A549 (cell line): ENCODE results near the gene OGFR. TPM values are rescaled to one million over a fixed set of nuclear protein-coding genes. Genes with fewer than 3 reads are reported as not detected.

ENCODE experiments used
- ATAC-seq, 2 experiments: fragments of 200-7000 bp in 1 of 2; fragments of >200 bp in 1 of 2; cut with Nextera tagmentation in 1 of 2; cut with Tn5 transposase in 1 of 2; 3 replicates each; pipeline versions ENCODE4 v1.8.0 to v1.9.1; 2018 to 2020; ENCODE audit warnings: mild to moderate bottlenecking in 1 of 2, moderate library complexity in 1 of 2
- CTCF ChIA-PET: fragments of 300-600 bp; sonication (Branson Sonifier 250); formaldehyde crosslinking; extraction: SDS; loops from one replicate; lab custom pipeline; 2021; ENCODE audit warnings: antibody characterized with exemption, inconsistent platforms; lab: Yijun Ruan, JAX
- POLR2A ChIA-PET: fragments of 350-600 bp; formaldehyde crosslinking; extraction: SDS; loops from one replicate; lab custom pipeline; 2021; ENCODE audit warnings: antibody characterized with exemption, inconsistent platforms; lab: Yijun Ruan, JAX
- DNase-seq, 2 experiments: peaks; one replicate each; pipeline versions ENCODE4 v3.0.0 to v3.0.0-alpha.2; 2011 to 2016; ENCODE audit warnings: low read depth in 1 of 2, low spot score in 1 of 2
- FAIRE-seq: peaks from 2 replicates; lab custom pipeline; 2011; peaks lifted over from hg19 to GRCh38; lab: Jason Lieb, UNC
- H3K27ac ChIP-seq, 2 experiments: fragments of >200 bp; sonication (Bioruptor Twin); formaldehyde crosslinking; 3 replicates each; pipeline ENCODE4 v1.5.1; 2016 to 2017
- H3K4me1 ChIP-seq: fragments of >200 bp; sonication (Bioruptor Twin); formaldehyde crosslinking; 3 replicates; pipeline ENCODE4 v1.6.1; 2016
- H3K4me2 ChIP-seq: fragments of >200 bp; sonication (Bioruptor Twin); formaldehyde crosslinking; 3 replicates; pipeline ENCODE4 v1.6.1; 2016
- H3K4me3 ChIP-seq: fragments of >200 bp; sonication (Bioruptor Twin); formaldehyde crosslinking; 3 replicates; pipeline ENCODE4 v1.5.1; 2016
- H3K9me3 ChIP-seq: fragments of >200 bp; sonication (Bioruptor Twin); formaldehyde crosslinking; 3 replicates; pipeline ENCODE4 v1.6.1; 2016
- ATOH8 ChIP-seq: fragments of 250-450 bp; sonication (Bioruptor Pico); IDR thresholded peaks from 2 replicates; pipeline ENCODE4 v1.5.0; 2020; ENCODE audit warnings: low read depth, mild to moderate bottlenecking, moderate library complexity
- BHLHE40 ChIP-seq: IDR thresholded peaks from 2 replicates; pipeline ENCODE4 v1.6.1; 2012; ENCODE audit warnings: low read depth, low read length, inconsistent platforms
- CHD4 ChIP-seq: fragments of 200-600 bp; sonication (generic); IDR thresholded peaks from 2 replicates; pipeline ENCODE4 v1.6.1; 2016; ENCODE audit warnings: antibody characterized with exemption, mild to moderate bottlenecking, borderline replicate concordance
- EHMT2 ChIP-seq: fragments of 200-600 bp; sonication (generic); IDR thresholded peaks from 2 replicates; pipeline ENCODE4 v1.6.1; 2016; ENCODE audit warnings: antibody characterized with exemption, low read depth, mild to moderate bottlenecking, moderate library complexity
- ELK1 ChIP-seq: fragments of 150-350 bp; IDR thresholded peaks from 2 replicates; pipeline ENCODE4 v1.6.1; 2014; ENCODE audit warnings: low read depth, mild to moderate bottlenecking, low read length
- HDAC2 ChIP-seq: fragments of 200-600 bp; sonication (generic); IDR thresholded peaks from 2 replicates; pipeline ENCODE4 v1.6.1; 2016
- HMGXB4 ChIP-seq: fragments of 250-450 bp; sonication (Bioruptor Pico); IDR thresholded peaks from 2 replicates; pipeline ENCODE4 v1.5.0; 2021; ENCODE audit warnings: mild to moderate bottlenecking, moderate library complexity, borderline replicate concordance
- JUN ChIP-seq, 2 experiments: fragments of >200 bp; sonication (Bioruptor Twin); formaldehyde crosslinking; IDR thresholded peaks; 2 replicates in 1 of 2; 3 replicates in 1 of 2; pipeline ENCODE4 v1.6.1; 2016 to 2017
- JUNB ChIP-seq: fragments of >200 bp; sonication (Bioruptor Twin); formaldehyde crosslinking; IDR thresholded peaks from 2 replicates; pipeline ENCODE4 v1.6.1; 2016
- KDM5A ChIP-seq: fragments of 200-600 bp; sonication (generic); IDR thresholded peaks from 2 replicates; pipeline ENCODE4 v1.6.1; 2016; ENCODE audit warnings: antibody characterized with exemption, mild to moderate bottlenecking
- MYC ChIP-seq: IDR thresholded peaks from 2 replicates; pipeline ENCODE4 v1.6.1; 2012; ENCODE audit warnings: mild to moderate bottlenecking, inconsistent platforms, low read length, improper control_type of control experiment, borderline replicate concordance
- POLR2AphosphoS2 ChIP-seq: conservative IDR thresholded peaks from 2 replicates; pipeline ENCODE4 v1.6.1; 2012; ENCODE audit warnings: low read length, improper control_type of control experiment, inconsistent platforms
- RARB ChIP-seq: fragments of 250-450 bp; sonication (Bioruptor Pico); IDR thresholded peaks from 2 replicates; pipeline ENCODE4 v1.8.0; 2021; ENCODE audit warnings: mild to moderate bottlenecking, moderate library complexity
- SMC3 ChIP-seq: fragments of >200 bp; sonication (Bioruptor Twin); formaldehyde crosslinking; IDR thresholded peaks from 3 replicates; pipeline ENCODE4 v1.6.1; 2018; ENCODE audit warnings: inconsistent platforms
- TP53 ChIP-seq: fragments of 250-450 bp; sonication (Bioruptor Pico); IDR thresholded peaks from 2 replicates; pipeline ENCODE4 v1.5.0; 2021; ENCODE audit warnings: mild to moderate bottlenecking, moderate library complexity
- USF2 ChIP-seq: fragments of 450-650 bp; IDR thresholded peaks from 2 replicates; pipeline ENCODE4 v1.6.1; 2014; ENCODE audit warnings: antibody characterized with exemption
- WGBS: methylation state at CpG from one replicate; pipeline ENCODE4 v1.1.6; 2017; ENCODE audit errors: missing lambda C conversion rate; 5-methylcytosine and 5-hydroxymethylcytosine counted together
- polyA plus RNA-seq, 4 experiments: library from polyadenylated mRNA; depleted of rRNA in 3 of 4; stranded (reverse); fragments of >200 nt; fragmentation: RNase III in 1 of 4; extraction: RNeasy Plus Mini Kit Qiagen cat#74134 plus additional on column Dnase treatment in 1 of 4; gene quantifications; 2 replicates in 3 of 4; 3 replicates in 1 of 4; pipeline ENCODE4 v1.2.3, GENCODE V29; 2011 to 2017

The OGFR gene
- polyA plus RNA-seq, 2 of the 4 experiments (the other 2 are of a cell fraction): 15.9 to 35.6 TPM

- Histone ChIP-seq H3K4me1 (peaks cover 44% of the 10 kb centered on the region), H3K4me2 (peak overlapping the region; percentile 78), H3K9me3 (no peaks in the 10 kb centered on the region), H3K4me3 (peak overlapping the region; percentile 40), H3K27ac (peak overlapping the region; percentile 24 to 76; a peak in 4 of 6 replicates)
- CTCF ChIA-PET: interaction anchor here (0.6 to 1.7 kb wide), 4 partner anchors 25 to 193 kb away, joined by 3 to 8 read pairs (median 3); no protein-coding TSS in a partner anchor
- POLR2A ChIA-PET: interaction anchor here (0.9 kb wide), 1 partner anchor 20 kb away, joined by 3 read pairs; the partner anchor contains the start of gene MRGBP
- TF ChIP-seq SMC3: no peak
- no peak for TF ChIP-seq ATOH8 (CRISPR knock-in tag)
- TF ChIP-seq USF2: no peak
- no peak for TF ChIP-seq CHD4
- 69% methylated on average over 36 of the region's 57 CpGs for WGBS
- ATAC-seq (no peak), DNase-seq (no peak), FAIRE-seq (no peak)
These were observed 11.6 kb downstream of the OGFR start for GRCh38 chr20:62816031-62816883.

- no peak for ATAC-seq
- peaks cover 50% of the 10 kb centered on the region for H3K4me1 ChIP-seq
- H3K4me3 ChIP-seq: peak within 1 kb of the TSS; percentile 40
- H3K4me2 ChIP-seq: peak within 1 kb of the TSS; percentile 78
- no peak for DNase-seq
- CTCF ChIA-PET: interaction anchor here (0.6 to 7.1 kb wide), 2 partner anchors 8 to 84 kb away, joined by 3 to 76 read pairs; no protein-coding TSS in a partner anchor
- no peaks in the 10 kb centered on the region for H3K9me3 ChIP-seq
- peak within 1 kb of the TSS; percentile 24 to 80; a peak in 4 of 6 replicates for H3K27ac ChIP-seq
- POLR2A ChIA-PET: no interaction called here
- WGBS: 70% methylated on average over 16 of the region's 108 CpGs
- no peak for FAIRE-seq
- TF ChIP-seq JUNB: no peak
- no peak for TF ChIP-seq KDM5A
- no peak for TF ChIP-seq HMGXB4 (CRISPR knock-in tag)
- no peak for TF ChIP-seq JUN (IDR thresholded peaks at IDR 0.05)
- TF ChIP-seq USF2: no peak
- no peak for TF ChIP-seq ELK1
- TF ChIP-seq RARB: no peak
- TF ChIP-seq TP53 (CRISPR knock-in tag): no peak
- TF ChIP-seq HDAC2: no peak
- TF ChIP-seq BHLHE40: no peak
- no peak for TF ChIP-seq MYC
- no peak for TF ChIP-seq EHMT2
- no peak for TF ChIP-seq POLR2AphosphoS2
These were observed 12.5 kb downstream of the OGFR start, which contains the start of gene COL9A3 for GRCh38 chr20:62816884-62817873. COL9A3 (plus strand) TSS chr20:62817050; CDS start chr20:62817065, 15 bp downstream.
